SH-SY5Y (cell line): ENCODE data around the gene LYL1.

Source experiments
- GATA2 ChIP-seq: IDR thresholded peaks from 2 replicates; pipeline ENCODE4 v1.6.1; 2011; ENCODE audit warnings: mild to moderate bottlenecking, low read depth, low read length
- GATA3 ChIP-seq: IDR thresholded peaks from 2 replicates; pipeline ENCODE4 v1.6.1; 2011; ENCODE audit warnings: low read depth, mild to moderate bottlenecking, low read length, moderate library complexity

GRCh38 chr19:13066226-13066625 lies 36.4 kb downstream of the LYL1 start:
- TF ChIP-seq GATA2, result no peak
- TF ChIP-seq GATA3, result no peak
